HG03139 (cell line): ENCODE results near the gene CFAP97D1.
"Not testable (repeated sequence)": the region's sequence is repeated elsewhere in the genome, so short reads cannot be mapped to it uniquely, and the experiment has no call there.

Source experiments
- ATAC-seq: cut with Tn5 transposase; IDR thresholded peaks from one replicate; pipeline ENCODE4 v1.9.1; 2021; ENCODE audit not compliant: unreplicated experiment

Gene CFAP97D1

GRCh38 chr17:43792668-43793067 is 12.4 kb downstream of the CFAP97D1 start:
- ATAC-seq = not testable (repeated sequence)

DNA sequence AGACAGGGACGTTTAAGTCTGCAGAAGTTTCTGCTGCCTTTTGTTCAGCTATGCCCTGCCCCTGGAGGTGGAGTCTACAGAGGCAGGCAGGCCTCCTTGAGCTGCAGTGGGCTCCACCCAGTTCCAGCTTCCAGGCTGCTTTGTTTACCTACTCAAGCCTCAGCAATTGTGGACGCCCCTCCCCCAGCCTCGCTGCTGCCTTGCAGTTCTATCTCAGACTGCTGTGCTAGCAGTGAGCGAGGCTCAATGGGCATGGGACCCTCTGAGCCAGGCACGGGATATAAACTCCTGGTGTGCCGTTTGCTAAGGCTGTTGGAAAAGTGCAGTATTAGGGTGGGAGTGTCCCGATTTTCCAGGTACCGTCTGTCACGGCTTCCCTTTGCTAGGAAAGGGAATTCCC is 17.8 kb downstream of the CFAP97D1 start:
- ATAC-seq = not testable (repeated sequence)

DNA sequence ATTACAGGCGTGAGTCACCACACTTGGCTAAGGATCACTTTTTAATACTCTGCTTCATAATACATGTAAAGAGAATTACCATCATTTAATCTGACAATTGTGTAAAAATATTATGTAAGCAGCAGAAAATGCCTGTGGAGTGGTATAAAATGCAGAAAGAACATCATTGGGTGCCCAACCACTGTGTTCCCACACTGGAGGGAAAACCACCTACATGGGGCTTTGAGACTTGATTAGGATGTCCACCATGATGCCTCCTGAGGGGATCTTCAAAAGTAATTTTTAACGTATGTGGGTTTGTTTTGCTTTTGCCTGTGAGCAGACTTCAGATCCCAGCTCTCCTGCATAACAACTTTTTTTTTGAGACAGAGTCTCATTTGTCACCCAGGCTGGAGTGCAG is 18.8 kb downstream of the CFAP97D1 start:
- ATAC-seq = no peak

- ATAC-seq = no peak
Measured at GRCh38 chr17:43800736-43801135, 20.5 kb downstream of the CFAP97D1 start.

DNA sequence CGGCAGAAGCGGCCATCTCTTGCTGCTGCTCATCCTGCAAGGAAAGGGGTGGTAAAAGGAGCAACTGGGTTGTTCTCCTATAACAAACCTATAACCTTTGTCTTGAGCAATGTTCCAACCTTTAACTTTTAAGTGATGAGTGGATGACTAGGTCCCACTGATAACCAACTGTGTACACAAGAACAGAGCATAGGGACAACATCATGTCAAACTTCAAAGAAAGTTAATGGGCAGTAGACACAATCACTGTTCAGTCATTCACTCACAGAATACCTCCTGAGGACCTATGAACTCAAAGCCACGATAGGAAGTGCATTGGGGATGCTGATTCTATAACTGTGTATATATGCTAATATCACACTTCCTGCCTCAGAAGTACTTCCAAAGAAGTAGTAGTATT is 21.6 kb downstream of the CFAP97D1 start:
- ATAC-seq = no peak

DNA sequence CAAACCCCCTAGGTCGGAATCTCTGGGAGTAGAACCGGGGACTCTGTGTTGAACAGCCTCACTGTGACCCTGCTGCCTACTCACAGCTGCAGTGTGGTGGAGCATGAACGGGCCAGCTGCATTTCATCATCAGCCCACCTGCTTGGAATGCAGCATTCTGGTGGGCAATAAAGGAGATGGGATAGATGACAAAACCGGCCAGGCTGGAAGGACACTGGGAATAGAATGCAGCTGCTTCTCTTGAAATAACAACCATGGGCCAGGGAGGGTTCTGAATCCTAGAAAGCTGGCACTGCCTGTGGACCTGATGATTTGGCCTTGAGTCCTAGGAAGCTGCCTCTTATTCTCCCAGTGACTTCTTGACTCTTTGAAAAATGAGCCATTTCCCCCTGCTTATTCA is 23.5 kb downstream of the CFAP97D1 start:
- ATAC-seq = no peak

DNA sequence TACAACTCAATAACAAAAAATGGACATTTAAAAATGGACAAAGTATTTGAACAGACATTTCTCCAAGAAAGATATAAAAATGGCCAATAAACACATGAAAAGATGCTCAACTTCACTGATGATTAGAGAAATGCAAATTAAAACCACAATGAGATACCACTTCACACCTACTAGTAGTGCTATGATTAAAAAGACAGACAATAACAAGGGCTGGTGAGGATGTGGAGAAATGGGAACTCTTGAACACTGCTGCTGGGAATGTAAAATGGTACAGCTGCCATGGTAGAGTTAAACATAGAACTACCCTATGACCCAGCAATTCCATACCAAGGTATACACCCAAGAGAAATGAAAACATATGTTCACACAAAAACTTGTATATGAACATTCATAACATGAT is 24.9 kb downstream of the CFAP97D1 start:
- ATAC-seq = no peak

DNA sequence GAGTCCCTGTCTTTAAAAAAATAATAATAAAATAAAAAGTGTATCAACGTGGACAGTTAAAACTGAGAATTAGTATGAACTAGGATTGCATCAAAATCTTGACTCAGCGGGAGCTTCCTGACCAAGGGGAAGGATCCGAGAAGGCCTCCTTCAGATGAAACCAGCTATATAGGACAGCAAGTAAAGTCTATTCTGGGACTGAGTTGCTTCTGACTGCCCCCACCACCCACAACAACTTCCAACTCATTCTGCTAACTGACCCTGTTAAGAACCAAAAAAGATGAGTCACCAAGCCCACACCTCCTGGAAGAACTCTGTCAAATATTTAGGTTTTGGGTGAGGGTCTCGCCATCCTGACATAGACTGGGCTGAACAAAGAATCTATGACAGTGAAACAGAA is 27.8 kb downstream of the CFAP97D1 start:
- ATAC-seq = no peak

DNA sequence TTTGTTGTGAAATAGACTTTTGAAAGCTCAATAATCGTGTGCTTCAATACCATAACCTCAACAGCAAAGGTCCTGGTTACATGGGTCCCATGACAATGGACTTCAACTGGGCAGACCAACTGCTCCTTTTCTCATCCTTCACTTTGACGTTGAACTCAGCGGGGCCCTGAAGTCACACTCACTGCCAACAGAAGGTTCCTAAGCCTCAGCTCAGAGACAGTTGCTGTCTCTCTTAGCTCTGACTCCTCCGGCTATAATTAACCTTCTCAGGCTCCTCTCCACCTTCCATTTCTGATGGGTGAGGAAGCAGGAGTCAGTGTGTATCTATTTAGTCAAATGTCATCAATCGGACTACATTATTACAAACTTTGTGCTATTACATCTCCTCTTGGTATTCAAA is 28.9 kb downstream of the CFAP97D1 start:
- ATAC-seq = no peak

DNA sequence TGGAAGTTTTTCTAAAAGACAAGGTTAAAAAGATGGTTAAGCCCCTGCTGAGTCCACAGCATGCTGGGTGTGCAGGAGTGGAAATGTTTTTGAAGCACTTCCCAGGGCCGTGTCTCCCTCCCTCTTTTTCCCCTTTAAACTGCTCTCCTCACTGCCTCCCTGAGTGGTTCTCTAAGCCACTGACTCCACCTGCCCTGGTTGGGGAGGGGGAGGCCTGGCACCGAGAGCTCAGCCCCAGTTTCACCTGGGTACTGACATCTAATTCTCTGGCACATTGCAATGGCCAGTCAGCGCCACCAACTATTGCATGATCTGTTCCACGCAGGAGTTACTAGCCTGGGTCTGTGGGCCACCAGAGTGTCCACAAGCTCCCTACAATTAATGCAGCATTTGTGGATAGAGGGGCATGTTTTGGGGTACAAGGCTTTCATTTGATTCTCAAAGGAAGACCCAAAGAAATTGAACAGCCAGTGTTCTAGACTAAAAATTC is 30.0 kb downstream of the CFAP97D1 start:
- no peak for ATAC-seq

GRCh38 chr17:43810823-43811222 is 30.6 kb downstream of the CFAP97D1 start:
- ATAC-seq = no peak

DNA sequence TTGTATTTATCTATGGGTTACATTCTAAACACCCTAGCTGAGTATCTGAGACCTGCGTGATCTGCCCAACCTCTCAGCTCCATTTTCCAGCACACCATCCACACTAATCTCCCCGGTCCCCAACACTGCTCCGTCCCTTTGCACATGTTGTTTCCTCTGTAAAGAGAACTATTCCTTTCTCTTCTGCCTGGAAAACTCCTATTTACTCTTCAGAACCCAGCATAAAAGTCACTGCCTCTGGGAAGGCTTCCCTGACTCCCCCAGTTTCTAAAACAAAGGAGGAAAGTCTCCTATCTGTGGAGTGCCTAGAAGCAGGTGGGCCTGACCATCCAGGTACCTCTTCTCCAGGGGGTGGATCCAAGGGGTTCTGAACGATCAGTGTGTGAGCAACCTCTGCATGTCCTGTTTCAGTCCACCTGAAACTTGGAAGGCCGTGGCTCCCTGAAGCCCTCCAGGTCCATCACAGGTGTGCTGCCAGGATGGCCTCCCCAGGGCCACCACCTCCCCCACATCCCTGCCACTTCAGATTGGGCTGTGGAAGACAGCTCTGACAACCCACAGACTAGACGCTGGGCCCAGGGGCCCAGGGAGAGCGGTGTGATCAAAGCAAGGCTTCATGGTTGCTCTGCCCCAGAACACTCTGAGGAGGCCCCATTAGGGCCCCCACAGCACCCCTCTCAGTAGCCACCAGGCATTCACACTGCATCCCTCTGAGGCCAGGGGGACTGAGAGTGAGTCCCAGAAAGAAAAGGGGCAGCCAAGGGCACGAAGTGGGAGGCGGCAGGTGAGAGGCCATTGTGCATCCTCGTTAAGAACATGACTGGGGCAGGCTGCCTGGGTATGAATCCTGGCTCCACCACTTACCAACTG is 32.4 kb downstream of the CFAP97D1 start:
- ATAC-seq = no peak

DNA sequence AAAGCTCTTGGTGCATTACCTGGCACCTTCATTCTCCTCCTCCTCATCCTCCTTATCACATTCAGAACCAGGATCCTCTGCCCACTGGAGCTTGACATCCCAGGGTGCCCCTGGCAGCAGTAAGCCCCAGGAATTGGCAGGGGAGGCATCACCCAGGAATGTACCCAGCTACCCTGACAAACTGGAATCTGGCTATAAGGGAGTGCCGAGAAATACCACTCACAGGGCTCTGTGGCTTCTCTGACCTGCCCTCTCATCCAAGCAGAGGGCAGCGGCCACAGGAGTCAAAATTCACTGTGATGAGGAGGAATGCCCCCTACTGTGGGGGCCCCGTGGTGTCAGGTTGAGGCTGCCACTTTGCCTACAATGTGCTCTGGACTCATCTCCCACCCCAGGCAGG is 33.2 kb downstream of the CFAP97D1 start:
- no peak for ATAC-seq

DNA sequence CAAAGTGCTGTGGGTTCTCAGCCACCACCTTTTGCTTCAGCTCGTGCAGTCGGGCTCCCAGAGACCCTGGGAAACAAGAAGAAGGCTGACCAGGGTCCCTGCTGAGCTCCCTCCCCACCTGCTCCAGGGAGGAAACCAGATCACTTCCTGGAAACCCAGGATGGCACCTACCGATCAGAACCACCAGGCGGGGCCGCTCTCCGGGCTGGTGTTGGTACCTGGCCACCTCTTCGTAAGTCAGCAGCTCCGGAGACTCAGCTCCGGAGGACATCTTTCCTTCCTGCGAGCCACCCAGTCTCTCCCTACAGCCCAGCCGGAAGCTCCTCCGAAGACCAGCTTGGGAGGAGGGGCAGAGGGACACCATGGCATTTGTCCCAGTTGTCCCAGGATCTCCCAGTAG is 33.8 kb downstream of the CFAP97D1 start:
- ATAC-seq = no peak

- ATAC-seq = no peak
Measured at GRCh38 chr17:43814714-43815113, 34.5 kb downstream of the CFAP97D1 start.

GRCh38 chr17:43816336-43817320 is 36.4 kb downstream of the CFAP97D1 start:
- no peak for ATAC-seq

DNA sequence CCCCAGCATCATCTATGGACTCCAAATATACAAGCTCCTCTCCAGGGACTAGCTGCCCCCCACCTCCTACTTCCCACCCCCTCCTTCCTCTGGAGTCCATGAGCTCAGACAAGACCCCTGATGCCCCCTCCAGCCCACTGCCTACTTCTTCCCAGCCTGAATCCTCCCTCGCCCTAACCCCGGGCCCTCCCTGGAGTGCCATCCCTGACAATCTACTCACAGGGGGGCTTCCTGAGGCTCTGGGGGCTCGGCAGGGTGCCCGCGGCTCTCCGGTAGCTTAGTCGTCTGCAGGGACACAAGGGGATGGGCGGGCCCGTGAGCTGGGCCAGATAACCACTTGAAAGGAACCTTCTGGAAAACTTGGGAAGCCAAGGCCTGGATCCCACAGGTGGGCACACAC is 37.6 kb downstream of the CFAP97D1 start:
- no peak for ATAC-seq

DNA sequence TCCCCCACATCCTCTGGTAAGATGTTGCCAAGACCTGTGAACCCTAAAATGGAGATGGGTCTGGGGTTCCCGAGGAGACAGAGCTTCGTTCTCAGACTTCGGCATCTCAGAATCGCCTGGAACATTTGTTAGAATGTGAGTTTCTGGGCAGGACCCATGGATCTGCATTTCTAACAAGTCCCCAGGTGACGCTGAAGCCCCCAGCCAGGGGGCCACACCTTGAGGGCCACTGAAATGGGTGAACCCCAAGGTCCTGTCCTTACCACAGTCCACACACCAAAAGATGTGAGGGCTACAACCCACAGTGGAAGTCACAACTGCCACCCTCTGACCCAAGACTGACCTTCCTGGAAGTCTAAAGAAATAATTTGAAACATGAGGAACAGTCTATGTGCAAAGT is 38.7 kb downstream of the CFAP97D1 start:
- no peak for ATAC-seq

- no peak for ATAC-seq
Measured at GRCh38 chr17:43820759-43821158, 40.5 kb downstream of the CFAP97D1 start.

DNA sequence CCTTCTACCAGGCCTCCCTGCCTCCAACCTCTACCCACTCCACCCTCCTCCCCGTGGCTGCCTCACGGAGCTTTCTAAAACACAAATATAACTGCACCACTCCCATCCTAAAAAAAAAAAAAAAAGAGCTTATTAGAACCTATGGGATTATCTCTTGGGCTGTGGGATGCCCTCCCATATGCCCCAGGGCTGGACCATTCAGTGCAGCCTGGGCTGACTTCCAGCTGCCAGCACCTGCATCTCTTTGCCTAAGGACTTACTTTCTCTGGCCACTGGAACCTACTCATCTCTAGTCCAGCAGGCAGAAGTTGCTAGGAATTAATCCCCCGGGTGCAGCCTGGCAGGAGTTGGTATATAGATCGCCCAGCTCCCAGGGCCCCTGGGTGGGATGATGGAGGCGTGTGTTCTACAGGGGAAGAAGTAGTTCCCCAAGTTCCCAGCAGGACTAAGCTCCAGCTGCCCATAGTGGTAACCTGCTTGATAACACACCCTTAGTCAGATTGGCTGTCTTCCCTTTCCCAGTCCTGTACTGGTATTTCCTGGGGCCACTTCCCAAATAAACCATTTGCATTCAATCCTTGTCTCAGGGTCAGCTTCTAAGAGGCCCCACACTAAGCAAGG is 42.4 kb downstream of the CFAP97D1 start:
- ATAC-seq = no peak
